Measurements from ENCODE around the gene KCNE3.

- no peak for TF ChIP-seq CTCF (IDR thresholded peaks at IDR 0.05)
- TF ChIP-seq POLR2A (IDR thresholded peaks at IDR 0.05) = no peak
Observed at GRCh38 chr11:74494916-74495315, 27.6 kb upstream of the KCNE3 start.
